Measurements from ENCODE around the gene PDE11A.
"Not testable (repeated sequence)": the region's sequence is repeated elsewhere in the genome, so short reads cannot be mapped to it uniquely, and the experiment has no call there.

Gene PDE11A

DNA sequence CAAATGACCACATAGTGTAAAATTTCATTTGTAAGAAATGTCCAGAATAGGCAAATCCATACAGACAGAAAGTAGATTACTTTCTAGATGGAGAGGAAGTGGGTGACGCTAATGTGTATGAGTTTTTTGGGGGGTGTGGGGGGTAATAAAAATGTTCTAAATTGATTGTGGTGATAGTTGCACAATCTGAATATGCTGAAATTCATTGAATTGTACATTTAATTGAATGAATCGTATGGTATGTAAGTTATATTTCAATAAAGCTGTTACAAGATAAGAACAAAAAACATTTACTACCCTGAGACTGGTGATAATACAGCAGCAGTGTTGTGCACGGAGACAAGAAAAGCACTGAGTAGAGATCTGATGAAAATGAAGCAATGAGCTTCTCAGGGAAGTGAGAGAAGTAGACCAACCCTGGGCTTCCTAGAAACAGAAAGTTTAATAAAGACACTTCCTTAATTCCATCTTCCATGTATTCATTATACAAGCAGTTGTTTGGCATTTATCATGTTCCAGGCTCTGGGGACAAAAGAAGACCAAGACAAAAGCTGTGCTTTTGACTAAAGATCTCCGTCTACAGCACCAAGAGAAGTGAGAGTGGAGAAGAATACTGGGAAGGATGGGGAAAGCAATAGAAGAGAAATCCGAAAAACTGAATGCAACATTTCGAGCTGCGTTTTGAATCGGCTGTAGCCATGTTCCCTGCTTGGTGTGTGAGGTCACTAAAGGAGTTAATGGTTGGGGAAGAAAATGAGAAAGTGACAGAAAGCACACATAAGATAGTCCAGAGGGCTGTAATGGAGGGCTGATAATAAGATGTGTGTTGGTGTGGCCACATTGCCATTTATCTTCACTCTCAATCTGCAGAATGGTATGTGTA is 1.8 kb upstream of the PDE11A start:
- no peak for DNase-seq

DNA sequence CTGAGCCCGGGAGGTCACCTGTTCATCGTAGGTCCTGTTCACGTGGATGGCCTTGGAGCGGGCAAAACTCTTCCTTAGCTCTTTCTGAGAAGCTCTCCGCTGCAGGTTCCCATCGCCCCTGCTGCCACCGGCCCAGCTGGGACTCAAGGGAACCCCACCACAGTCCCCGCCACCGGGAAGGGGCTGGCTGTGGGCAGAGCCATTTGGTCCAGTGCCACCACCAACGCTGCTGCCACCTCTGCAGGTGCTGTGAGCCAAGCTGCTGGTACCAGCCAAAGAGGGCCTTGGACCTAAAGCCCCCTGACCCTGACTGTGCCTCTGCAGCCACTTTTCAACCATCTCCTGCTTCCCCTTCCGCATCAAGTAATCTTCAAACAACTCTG is 586 bp downstream of the PDE11A start:
- DNase-seq = no peak

DNA sequence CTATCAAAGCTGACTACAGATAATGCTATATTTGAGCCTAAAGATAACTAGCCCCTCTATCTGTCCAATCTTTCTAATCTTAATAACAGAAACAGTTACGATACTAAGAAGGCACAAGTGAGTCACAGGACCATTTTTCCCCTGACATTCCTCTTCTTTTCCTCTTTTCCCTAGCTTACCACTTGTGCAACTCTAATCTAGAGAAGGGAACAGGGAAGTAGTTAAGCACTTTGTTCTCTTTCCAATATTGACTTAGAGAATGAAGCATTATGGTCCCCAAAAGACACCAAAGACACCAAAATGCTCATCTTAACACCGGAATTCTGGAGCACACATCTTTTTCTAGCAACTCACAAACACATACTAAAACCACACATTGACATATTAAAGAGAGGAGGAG is 1.8 kb downstream of the PDE11A start:
- DNase-seq = no peak

DNA sequence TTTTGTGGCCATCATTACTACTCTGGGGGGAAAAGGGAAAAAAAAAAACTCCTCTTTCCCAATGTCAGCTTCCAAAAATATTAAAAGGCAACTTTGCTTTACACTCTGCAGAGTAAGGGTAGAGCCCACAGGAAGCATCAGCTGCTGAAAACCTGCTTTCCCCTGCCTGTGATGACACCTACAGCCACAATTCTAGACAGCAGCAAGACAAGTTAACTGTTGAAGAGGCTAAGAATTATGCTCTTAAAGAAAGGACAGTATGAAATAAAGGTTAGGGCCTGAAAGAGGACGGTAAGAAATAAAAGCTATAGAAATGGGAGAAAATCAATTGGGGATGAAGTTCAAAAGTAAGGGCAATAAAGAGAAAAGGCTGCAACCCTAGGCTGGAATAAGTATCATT is 3.0 kb downstream of the PDE11A start:
- no peak for DNase-seq

DNA sequence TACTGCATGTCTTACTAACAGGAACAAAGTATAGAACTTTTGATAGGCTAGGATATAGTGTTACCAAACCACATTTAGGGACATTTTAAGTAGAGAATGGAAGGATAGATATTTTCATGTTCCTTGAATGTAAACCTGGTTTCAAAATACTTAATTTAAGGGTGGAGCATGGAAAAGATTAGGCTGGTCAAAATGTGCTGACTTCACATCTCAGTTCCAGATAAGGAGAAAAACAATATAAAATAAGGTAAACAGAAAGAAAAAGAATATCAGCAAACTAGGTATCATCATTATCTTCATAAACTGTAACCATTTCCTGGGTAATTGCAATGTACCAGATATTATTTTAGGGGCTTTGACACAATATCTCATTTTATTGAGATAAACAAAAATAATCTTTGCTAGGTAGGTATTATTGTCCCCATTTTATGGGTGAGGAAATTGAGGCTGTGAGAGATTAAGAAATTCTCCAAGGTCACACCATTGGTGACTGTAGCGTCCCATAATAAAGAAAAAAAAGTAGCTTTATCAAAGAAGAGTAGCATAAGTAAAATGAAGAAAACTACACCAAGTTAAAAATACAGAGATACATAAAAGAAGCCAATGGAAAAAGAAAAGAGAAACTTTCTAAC is 3.6 kb downstream of the PDE11A start:
- DNase-seq = no peak

DNA sequence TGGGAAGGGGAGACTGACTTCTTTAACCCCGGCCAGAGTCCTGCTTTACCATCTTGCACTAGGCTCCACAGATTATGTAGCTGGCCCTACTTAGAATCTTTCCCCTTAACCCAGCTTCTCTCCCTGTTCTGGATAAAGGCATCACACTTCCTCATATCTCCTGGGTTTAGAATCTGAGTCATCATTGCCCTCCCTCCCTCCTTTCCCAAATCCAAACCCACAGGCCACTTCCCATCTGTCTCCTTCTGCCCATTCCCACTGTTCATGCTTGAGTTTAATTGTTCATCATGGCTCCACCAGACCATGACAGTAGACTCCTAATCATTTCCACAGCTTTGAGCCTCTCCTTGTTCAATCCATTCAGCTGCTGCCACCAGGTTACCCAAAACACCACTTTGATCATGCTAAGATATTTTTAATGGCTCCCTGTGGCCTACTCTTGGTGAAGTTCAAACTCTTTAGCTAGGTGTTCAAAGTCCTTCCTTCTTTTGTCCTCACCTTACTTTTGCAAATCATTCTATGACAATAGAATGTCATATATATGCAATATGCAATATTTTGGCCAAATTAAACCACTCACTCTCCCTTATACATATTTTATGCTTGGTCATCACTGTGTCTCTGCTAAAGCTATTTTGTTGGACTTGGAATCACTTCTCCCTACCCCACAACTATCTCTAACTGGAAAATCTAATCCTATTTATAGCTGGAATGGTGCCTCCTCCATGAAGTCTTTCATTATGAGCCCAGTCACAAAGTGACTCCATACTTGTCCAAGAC is 5.5 kb downstream of the PDE11A start:
- DNase-seq = no peak

DNA sequence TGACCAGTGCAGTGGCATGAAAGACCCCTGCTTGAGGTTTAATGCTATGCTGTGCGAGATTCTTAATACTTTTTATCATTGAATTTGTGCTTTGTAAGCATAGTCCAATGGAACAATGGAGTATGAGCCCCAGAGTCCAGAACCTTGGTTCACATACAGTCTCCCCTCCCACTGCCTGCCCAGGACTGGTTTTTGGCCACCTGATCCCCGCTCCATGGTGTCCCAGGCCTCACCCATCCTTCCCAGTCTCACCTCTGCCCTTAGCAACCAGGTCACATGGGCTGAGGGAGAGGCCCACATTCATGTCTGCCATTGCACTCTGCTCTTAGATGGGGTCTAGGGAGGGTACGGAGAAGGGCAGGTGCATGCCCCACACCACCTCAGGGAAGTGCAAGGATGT is 6.3 kb downstream of the PDE11A start:
- no peak for DNase-seq

DNA sequence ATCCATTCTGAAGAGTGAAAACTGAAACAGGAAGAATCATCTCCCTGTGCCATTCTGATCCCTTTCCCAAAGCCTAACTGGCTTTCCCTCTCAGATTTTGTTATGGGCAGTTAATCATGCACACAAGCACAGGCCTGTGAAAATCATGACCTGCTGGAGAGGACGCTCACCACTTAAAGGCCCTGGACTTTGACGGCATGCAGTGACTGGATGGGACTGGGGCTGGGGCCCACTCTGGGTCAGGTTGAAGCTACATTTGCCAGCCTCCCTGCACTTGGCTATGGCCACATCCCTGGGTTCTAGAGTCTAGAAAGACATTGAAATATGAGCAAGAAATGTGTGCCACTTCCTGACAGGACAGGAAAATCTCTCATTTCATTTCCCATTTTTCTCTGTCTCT is 12.9 kb downstream of the PDE11A start:
- no peak for DNase-seq

DNA sequence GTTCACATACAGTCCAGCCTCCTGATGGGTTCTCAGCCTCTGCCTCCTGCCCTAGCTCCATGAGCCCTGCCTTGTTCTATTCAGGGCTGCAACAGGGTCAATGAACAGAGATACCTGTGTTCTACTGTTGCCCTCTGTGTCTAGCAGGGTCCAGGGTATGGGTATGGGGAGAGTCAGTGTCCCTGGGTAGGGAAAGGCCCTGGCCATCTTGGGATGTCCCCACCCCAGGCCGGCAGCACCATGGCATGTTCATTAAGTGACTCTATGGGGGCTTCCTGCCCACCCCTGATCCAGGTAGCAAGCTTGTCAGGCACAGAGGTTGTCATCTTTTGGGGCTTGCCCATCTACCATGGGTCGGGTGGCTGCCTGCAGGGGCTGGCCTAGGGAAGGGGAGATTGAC is 13.5 kb downstream of the PDE11A start:
- DNase-seq = no peak

DNA sequence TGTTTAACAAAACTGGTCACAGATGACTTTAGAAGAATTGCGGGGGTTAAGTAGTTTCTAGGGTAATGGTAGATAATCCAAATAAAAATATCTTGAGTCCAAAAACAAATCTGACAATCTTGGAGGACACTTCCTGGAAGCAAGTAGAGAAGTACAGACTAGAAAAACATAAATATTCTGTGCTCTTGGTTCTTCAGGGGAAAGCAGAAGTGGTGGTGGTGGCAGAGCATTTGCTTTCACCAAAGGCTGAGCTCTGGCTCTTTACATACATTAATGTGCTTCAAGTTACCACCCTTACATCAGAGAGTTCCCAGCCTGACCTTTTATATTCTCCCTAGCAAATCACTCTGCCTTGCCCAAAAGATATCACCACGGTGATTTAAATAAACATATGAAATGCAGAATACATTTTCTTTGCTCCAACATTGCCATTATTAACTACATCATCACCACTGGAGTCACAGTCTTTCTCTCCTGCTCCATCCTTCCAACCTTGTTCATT is 15.3 kb downstream of the PDE11A start:
- no peak for DNase-seq

DNA sequence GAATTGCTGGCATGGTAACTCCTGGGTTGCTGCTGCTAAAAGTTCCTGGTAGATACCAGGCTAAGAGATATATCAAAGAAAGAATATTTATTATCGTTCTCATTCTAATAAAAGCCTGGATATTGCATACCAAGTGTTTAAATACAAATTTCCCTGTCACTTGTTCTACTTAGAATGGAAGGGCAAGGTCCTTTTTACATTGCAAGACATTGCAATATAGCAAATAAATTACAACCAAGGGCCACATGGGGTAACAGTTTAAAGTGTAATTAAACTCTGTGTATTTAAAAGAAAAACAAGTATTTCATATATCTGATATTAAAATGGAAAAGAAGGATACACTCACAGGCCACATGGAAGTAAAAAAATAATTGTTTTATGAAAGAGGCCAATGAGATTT is 16.2 kb downstream of the PDE11A start:
- DNase-seq = no peak

DNA sequence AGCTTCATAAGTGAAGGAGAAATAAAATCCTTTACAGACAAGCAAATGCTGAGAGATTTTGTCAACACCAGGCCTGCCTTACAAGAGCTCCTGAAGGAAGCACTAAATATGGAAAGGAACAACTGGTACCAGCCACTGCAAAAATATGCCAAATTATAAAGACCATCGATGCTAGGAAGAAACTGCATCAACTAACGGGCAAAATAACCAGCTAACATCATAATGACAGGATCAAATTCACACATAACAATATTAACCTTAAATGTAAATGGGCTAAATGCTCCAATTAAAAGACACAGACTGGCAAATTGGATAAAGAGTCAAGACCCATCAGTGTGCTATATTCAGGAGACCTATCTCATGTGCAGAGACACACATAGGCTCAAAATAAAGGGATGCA is 21.3 kb downstream of the PDE11A start:
- not testable (repeated sequence) for DNase-seq

DNA sequence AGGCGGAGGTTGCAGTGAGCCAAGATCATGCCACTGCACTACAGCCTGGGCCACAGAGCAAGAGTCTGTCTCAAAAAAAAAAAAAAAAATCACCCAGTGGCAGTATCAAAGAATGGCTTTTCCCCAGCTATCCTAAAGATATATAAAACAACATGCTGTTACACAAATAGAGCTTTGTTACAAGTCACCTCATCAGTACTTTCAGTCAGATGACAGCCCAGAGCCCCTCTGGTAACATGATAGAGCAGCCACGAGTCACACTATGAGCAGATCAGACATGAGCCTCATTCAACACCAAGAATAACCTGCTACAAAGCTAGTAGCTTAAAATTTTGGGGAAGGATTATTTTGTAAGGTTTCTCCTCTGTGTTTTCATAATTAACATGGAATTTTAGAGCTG is 25.2 kb downstream of the PDE11A start:
- DNase-seq = no peak

DNA sequence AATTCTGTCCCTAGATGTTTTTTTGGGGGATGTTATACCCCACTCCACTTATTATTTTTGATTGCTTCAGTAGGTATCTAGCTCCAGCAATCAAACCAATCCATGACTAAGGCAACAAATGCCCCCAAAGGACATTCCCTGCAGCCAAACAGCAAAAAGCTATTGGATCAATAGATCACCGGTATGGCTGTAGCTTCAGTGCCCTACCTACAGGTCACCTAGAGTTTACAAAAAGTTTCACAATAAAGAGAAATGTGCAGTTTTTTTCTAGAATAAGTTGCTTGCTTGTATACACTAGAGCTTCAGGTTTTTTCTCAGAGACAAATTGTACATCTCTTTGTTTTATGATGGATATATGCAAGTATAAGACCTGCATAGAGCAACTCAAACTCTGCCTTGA is 27.7 kb downstream of the PDE11A start:
- DNase-seq = no peak

DNA sequence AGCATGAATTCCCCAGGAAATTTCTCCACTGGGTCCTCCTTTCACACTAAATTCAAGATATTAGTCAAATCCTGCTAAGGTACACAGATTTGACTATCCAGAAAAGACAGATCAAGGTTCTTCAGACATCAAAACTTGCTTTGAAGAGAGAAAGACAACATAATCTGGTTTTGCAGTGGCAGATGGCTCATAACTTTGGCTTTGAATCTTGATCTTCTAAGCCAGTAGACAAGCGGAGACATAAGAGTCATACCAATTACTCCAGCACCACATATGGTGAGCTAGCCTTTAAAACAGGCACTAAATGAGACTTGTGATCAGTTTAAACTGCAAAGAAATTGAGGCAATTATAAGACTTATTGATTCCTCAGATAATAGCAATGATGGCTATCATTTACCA is 29.3 kb downstream of the PDE11A start:
- DNase-seq = no peak

DNA sequence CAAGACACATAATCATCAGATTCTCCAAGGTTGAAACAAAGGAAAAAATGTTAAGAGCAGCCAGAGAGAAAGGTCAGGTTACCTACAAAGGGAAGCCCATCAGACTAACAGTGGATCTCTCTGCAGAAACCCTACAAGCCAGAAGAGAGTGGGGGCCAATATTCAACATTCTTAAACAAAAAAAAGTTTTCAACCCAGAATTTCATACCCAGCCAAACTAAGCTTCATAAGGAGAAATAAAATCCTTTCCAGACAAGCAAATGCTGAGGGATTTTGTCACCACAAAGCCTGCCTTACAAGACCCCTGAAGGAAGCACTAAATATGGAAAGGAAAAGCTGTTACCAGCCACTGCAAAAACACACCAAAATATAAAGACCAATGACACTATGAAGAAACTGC is 39.0 kb downstream of the PDE11A start:
- not testable (repeated sequence) for DNase-seq

DNA sequence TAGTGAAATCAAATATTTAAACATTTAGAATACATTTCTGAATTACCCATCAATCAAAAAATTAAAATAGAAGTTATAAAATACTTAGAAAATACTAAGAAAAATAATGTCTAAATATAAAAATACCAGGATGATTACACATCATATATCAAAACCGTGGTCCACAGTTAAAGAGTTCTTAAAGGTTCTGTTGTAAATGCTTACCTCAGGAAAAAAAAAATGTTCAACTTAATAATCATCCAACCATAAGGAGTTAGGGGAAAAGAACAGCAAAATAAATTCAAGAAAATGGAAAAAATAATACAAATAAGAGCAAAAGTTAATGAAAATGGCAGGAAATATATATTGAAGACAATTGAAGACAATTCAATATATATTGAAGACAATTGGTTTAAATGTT is 43.2 kb downstream of the PDE11A start:
- DNase-seq = no peak

DNA sequence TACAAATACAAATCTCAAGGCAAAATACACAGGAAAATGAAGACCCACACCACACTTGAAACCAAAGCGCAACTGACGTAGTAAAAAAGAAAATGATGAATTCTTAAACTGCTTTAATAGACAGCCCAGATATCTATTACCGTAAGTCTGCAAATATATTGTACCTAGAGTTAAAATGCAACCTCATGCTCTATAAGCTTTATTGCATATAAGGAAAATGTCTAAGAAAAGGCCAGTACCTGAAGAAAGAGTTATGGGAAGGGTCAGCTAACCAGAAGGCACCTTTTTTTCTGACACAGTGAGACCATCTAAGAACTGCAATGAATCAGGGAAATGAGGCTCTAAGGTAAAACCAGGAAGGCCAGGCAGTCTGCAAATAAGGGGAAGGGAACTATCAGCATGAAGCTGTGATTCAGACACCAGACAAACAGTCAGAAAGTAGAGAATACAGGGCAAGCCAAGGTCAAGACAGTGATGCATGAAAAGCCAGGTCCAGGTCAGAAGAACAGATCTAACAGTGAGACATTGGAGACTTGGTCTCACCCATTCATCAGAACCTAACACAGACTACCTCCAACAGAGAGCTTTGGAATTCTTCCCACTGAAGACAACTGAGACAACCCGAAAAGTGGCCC is 46.9 kb downstream of the PDE11A start:
- no peak for DNase-seq

DNA sequence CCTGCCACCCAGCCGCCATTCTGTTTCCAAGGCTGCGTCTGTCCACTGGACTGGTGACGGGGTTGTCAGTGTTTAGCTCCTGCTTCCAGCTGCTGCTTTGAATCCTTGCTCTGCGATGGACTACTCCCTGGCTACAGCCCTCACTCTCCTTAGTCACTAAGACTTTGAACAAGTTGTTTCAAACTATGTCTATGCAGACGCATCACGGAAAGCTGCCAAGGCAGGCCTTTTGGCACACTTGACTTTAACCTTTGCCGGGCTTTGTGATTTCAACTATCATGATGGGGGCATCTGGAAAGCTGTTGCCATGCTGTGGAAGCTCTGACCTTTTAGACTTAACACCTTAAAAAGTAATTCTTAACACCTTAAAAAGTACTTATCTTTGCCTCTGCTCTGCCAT is 54.4 kb downstream of the PDE11A start:
- no peak for DNase-seq

DNA sequence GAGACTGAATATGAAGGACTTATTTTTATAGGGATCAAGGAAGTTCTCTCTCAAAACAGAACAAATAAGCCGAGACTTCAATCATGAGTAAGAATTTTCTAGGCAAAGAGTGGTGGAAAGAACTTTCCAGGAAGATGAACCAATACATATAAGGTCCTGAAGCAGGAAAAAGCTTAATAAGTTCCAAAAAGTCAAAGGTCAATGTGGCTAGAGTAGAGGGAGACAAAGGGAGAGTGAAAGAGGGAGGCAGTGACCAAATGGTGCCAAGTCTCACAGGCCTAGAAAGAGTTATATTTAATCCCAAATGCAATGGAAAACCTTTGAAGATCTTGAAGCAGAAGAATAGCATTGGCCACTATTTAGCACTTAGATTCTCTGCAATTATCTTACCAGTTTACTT is 56.0 kb downstream of the PDE11A start:
- DNase-seq = no peak

DNA sequence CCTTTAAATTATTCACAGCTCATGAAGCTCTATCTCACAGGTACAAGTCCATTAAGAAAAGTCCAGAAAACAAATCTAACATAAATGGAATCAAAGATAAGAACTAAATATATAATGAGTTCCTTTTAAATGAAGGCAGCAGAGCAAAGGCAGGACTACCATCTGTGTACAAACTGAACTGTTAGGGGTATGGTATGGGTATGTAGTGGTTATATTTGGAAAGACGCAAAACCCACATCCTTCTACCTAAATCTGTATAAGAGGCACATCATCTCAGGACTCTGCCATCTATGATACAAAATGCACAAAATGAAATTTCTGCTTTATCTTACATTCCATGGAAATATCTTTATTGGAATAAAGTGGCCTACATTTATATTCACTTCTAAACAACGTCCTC is 59.9 kb downstream of the PDE11A start:
- no peak for DNase-seq

DNA sequence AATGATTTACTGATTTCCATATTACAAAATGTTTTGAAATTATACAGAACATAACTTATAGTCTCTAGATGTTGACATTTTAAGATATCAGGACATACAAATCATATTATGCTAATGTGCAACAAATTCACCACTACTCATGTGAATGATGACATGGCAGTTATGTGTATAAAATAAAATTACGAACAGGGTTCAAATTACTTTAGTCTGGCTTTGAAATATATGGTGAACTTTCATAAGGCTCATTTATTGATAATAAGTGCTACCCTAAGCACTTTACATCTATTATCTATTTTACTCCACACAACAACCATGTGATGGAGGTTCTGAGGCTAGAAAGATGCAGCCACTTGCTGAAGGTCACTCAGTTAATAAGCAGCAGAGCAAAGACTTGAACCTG is 62.8 kb downstream of the PDE11A start:
- no peak for DNase-seq

DNA sequence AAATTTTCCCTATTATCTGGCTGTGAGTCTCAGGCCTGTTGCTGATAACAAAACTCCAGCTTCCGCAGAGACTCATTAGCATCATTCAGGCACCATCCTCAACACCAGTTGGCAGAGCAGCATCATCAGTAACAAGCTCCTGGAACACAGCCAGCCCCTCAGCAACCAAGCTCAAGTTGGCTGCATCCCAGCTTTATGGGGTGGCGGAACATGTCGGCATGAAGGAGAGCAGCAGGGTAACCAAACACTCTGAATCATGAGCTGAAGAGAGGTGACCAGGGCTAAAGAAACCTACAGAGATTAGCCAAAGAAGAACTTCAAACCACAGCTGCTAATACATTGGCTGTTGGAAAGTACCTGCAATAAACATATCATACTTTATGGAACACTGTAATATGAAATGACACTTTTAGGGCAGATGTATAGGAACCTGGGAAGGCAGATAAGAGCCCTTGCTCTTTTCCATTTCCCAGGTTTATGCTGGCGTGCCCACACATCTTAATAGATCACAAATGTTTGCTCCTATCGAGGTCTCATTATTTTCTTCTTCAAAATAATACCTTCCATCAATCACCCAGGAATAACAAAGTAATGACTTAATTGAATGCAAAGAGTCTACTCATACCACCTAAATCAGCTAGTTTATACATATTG is 63.8 kb downstream of the PDE11A start:
- DNase-seq = peak; percentile 44
